Retinal pigment epithelial cell (primary cell): ENCODE data around the gene C1QTNF9.

Experiments
- DNase-seq: peaks from one replicate; pipeline ENCODE4 v3.0.0-alpha.2; 2010; ENCODE audit warnings: low read depth
- H3K4me3 ChIP-seq: 2 replicates; pipeline ENCODE4 v1.5.1; 2011; ENCODE audit warnings: mild to moderate bottlenecking, low read length, control low read depth, moderate library complexity
- TF ChIP-seq, protein P1 (sequence below): conservative IDR thresholded peaks from 2 replicates; pipeline ENCODE4 v1.5.1; 2011; ENCODE audit warnings: low read depth, low read length, control low read depth, inconsistent platforms

The C1QTNF9 gene

DNA sequence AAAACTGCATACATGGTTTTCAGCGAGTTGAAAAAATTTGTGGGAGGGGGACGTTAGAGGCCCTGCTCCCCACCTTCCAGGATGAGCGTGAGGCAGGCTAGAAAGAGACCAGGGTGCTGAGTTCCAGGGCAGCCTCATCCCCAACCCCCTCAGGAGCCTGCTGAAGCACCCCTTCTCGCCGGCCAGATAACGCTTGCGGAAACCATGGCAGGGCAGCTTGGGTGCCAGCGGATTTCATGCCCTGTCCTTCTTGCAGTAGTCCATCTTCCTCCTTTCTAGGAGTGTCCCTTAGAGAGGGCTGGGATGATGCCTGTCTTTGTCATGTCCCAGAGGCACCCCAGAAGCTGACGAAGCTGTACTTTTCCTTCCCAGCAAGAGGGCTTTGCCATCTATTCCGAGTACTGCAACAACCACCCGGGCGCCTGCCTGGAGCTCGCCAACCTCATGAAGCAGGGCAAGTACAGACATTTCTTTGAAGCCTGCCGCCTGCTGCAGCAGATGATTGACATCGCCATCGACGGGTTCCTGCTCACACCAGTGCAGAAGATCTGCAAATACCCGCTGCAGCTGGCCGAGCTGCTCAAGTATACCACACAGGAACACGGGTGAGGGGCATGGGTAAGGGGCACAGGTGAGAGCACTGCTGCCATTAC is 19.0 kb upstream of the C1QTNF9 start:
- DNase-seq, result no peak
- TF ChIP-seq, protein P1, sequence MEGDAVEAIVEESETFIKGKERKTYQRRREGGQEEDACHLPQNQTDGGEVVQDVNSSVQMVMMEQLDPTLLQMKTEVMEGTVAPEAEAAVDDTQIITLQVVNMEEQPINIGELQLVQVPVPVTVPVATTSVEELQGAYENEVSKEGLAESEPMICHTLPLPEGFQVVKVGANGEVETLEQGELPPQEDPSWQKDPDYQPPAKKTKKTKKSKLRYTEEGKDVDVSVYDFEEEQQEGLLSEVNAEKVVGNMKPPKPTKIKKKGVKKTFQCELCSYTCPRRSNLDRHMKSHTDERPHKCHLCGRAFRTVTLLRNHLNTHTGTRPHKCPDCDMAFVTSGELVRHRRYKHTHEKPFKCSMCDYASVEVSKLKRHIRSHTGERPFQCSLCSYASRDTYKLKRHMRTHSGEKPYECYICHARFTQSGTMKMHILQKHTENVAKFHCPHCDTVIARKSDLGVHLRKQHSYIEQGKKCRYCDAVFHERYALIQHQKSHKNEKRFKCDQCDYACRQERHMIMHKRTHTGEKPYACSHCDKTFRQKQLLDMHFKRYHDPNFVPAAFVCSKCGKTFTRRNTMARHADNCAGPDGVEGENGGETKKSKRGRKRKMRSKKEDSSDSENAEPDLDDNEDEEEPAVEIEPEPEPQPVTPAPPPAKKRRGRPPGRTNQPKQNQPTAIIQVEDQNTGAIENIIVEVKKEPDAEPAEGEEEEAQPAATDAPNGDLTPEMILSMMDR, result no peak
- H3K4me3 ChIP-seq, result no peak overlapping the region

DNA sequence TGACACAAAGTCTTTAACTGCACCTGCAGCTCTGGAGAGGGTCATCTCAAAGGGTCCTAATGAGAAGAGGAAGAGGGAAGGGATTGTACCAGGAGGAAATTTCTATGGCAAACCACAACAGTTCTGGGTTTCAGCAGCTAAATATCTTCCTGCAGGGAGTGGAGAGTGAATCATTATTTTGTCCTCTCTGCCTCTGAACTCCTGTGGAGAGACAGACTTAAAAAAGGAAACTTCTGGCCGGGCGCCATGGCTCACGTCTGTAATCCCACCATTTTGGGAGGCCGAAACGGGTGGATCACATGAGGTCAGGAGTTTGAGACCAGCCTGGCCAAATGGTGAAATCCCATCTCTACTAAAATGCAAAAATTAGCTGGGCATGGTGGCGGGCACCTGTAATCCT is 16.9 kb upstream of the C1QTNF9 start:
- H3K4me3 ChIP-seq, result no peak overlapping the region
- DNase-seq, result no peak

DNA sequence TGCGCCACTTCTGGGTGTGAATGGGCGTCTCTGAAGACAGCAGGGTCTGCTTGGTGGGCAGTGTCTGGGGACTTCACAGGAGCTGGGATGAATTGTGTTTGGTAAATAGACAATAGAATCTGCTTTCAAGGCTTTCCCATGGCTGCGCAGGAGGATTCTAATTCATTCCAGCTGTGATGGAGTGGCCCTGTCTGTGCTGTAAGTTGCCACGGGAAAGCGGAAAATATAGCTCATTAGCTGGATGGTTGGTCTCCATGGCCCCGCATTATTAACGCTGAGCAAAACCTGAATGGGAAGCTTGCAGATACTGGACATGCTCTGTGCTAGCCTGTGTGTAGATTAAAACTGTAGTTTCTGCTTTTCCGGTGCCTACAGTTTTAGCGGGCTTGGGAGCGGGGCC is 15.6 kb upstream of the C1QTNF9 start:
- TF ChIP-seq, protein P1, result no peak

More for the DNA sequence above, 16.9 kb upstream of the C1QTNF9 start:
- TF ChIP-seq, protein P1, result no peak

DNA sequence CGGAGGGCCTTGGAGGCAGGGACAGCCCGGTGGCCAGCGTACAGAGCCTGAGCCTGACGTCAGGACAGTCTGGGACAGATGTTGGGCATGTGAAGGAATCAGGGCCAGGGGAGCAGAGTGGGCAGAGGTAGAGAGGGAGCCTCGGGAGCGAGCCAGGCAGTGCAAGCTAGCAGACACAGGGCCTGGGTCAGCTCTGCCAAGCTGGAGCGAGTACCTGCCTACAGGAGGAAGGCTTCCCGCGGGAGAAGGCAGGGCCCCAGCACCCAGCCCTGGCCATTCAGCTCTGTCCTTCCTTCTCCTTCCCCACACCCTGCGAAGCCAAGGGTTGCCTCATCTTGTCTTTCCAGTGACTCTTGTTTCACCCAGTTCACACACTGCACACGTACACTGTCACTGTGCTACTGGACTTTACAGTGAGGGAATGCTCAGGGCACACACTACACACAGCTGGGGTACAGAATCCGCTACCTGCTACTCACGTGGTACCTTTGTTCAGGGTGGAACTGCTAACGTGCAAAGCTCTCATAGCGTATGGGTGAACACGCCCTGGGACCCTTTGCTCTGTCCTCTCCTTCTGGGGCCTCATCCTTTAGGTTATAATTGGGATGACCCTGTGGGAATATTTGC is 9.8 kb upstream of the C1QTNF9 start:
- TF ChIP-seq, protein P1, result no peak
- no peak overlapping the region for H3K4me3 ChIP-seq
- DNase-seq, result no peak

More for the DNA sequence above, 15.6 kb upstream of the C1QTNF9 start:
- no peak overlapping the region for H3K4me3 ChIP-seq
- DNase-seq, result no peak

DNA sequence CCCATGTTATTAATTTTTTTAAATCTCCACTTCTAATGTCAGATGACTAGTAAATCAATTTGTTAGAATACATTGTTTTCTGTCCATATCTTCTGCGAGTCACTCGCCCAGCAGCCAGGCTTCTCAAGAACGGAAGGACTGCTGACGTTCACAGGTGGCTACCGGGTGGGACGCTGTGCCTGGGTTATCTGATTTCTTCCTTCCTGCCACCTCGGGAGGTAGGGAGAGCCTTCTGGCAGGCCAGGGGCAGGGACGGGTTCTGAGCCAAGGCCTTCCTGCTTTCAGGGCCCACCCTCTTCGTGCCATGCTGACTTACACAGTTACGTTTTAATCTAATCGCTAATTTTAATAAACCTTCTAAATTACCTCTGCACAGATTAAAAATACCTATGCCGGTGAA is 7.9 kb upstream of the C1QTNF9 start:
- DNase-seq, result no peak
- TF ChIP-seq, protein P1, result no peak
- H3K4me3 ChIP-seq, result no peak overlapping the region

DNA sequence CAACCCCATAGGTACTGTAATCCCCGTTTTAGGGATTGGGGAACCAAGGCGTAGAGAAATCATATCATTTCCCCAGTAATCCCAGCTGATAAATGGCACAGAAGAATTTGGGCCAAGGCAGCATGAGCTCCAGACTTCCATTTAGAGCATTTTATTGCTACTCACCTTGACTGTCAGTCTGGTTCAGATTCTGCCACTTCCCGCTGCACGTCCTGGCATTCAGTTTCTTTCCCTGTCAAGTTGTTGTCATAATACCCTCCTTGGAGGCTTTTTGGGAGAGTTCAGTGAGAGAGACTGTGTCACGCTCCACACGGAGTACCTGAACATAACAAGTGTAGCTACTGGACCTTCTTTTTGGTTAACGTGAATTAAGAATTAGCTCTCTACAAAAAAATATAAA is 7.5 kb upstream of the C1QTNF9 start:
- DNase-seq, result no peak
- H3K4me3 ChIP-seq, result no peak overlapping the region
- TF ChIP-seq, protein P1, result no peak

DNA sequence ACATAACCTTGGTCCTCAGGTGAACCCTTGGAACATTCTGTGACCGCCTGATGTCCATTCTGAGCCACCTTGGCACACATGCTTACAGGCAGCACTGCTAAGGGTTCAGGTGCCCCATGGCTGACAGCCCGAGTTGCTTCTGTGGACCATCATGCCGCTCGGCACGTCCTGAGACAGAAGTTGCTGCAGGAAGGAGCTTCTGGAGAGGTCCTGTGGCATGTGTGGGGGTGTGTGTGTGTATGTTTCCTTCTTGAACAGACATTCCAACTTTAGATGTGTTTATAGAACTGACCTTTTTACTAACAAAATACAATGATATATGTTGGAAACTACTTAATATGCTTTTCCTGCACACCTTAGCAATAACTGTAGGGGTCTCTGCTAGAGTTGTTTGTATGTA is 4.8 kb upstream of the C1QTNF9 start:
- no peak overlapping the region for H3K4me3 ChIP-seq
- DNase-seq, result no peak
- TF ChIP-seq, protein P1, result no peak
